Measurements from ENCODE around the gene POMZP3.
"Not testable (repeated sequence)": the region's sequence is repeated elsewhere in the genome, so short reads cannot be mapped to it uniquely, and the experiment has no call there.

Gene POMZP3

DNA sequence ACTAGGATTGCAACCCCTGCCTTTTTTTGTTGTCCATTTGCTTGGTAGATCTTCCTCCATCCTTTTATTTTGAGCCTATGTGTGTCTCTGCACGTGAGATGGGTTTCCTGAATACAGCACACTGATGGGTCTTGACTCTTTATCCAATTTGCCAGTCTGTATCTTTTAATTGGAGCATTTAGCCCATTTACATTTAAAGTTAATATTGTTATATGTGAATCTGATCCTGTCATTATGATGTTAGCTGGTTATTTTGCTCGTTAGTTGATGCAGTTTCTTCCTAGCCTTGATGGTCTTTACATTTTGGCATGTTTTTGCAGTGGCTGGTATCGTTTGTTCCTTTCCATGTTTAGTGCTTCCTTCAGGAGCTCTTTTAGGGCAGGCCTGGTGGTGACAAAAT, 62.1 kb downstream of the POMZP3 start:
- not testable (repeated sequence) for H3K4me1 ChIP-seq (ENCODE audit: control insufficient read depth in 2 of 2, insufficient read depth in 1 of 2, low read depth in 1 of 2, low read length in 2 of 2); H3K4ac ChIP-seq (ENCODE audit: low read length); H3K23ac ChIP-seq (ENCODE audit: low read depth, low read length, poor library complexity); H4K8ac ChIP-seq (ENCODE audit: low read depth, low read length); H3K4me2 ChIP-seq (ENCODE audit: insufficient read depth, low read length, poor library complexity, severe bottlenecking); H3K27me3 ChIP-seq (ENCODE audit: control insufficient read depth in 3 of 3, insufficient read depth in 3 of 3, low read depth in 1 of 3, low read length in 3 of 3); H3K27ac ChIP-seq (replicated peaks; ENCODE audit: low read length); H3K79me1 ChIP-seq (ENCODE audit: low read depth, low read length); H2AK5ac ChIP-seq (ENCODE audit: low read depth, low read length); H3K9ac ChIP-seq (ENCODE audit: low read depth, low read length, poor library complexity); DNase-seq (ENCODE audit: low spot score); H2AFZ ChIP-seq (ENCODE audit: low read length); H3K14ac ChIP-seq (ENCODE audit: low read length); H2BK12ac ChIP-seq (ENCODE audit: low read length); H3K18ac ChIP-seq (ENCODE audit: low read length); H3K9me3 ChIP-seq (replicated peaks in 1 of 2; ENCODE audit: control insufficient read depth in 2 of 2, insufficient read depth in 1 of 2, low read depth in 1 of 2, low read length in 2 of 2); H4K91ac ChIP-seq (ENCODE audit: low read depth, low read length, poor library complexity); H2BK15ac ChIP-seq (ENCODE audit: low read length); H2BK5ac ChIP-seq (ENCODE audit: low read length); H2BK120ac ChIP-seq (ENCODE audit: low read depth, low read length); H3K4me3 ChIP-seq (ENCODE audit: low read length in 2 of 2)
- no CpG with 5 or more reads among the region's 3 CpGs for WGBS, 2 donors (ENCODE audit: extremely low coverage in 2 of 2, insufficient read length in 2 of 2, insufficient replicate concordance in 1 of 2)
- H3K36me3 ChIP-seq (replicated peaks in 1 of 2; ENCODE audit: control insufficient read depth in 2 of 2, insufficient read depth in 2 of 2, low read length in 2 of 2), result peaks cover 0 to 11% of the 10 kb centered on the region in 2 donors

GRCh38 chr7:76561342-76561741, 65.7 kb downstream of the POMZP3 start:
- not testable (repeated sequence) for H3K27ac ChIP-seq (replicated peaks; ENCODE audit: low read length); H3K18ac ChIP-seq (ENCODE audit: low read length); H3K9ac ChIP-seq (ENCODE audit: low read depth, low read length, poor library complexity); H3K79me1 ChIP-seq (ENCODE audit: low read depth, low read length); H3K4me1 ChIP-seq (ENCODE audit: control insufficient read depth in 2 of 2, insufficient read depth in 1 of 2, low read depth in 1 of 2, low read length in 2 of 2); H3K23ac ChIP-seq (ENCODE audit: low read depth, low read length, poor library complexity); H2AFZ ChIP-seq (ENCODE audit: low read length); H3K4me2 ChIP-seq (ENCODE audit: insufficient read depth, low read length, poor library complexity, severe bottlenecking); H4K91ac ChIP-seq (ENCODE audit: low read depth, low read length, poor library complexity); H2BK12ac ChIP-seq (ENCODE audit: low read length); H2AK5ac ChIP-seq (ENCODE audit: low read depth, low read length); H3K9me3 ChIP-seq (replicated peaks in 1 of 2; ENCODE audit: control insufficient read depth in 2 of 2, insufficient read depth in 1 of 2, low read depth in 1 of 2, low read length in 2 of 2); H3K14ac ChIP-seq (ENCODE audit: low read length); H2BK5ac ChIP-seq (ENCODE audit: low read length); H2BK120ac ChIP-seq (ENCODE audit: low read depth, low read length); DNase-seq (ENCODE audit: low spot score); H2BK15ac ChIP-seq (ENCODE audit: low read length); H3K36me3 ChIP-seq (replicated peaks in 1 of 2; ENCODE audit: control insufficient read depth in 2 of 2, insufficient read depth in 2 of 2, low read length in 2 of 2); H4K8ac ChIP-seq (ENCODE audit: low read depth, low read length); H3K4ac ChIP-seq (ENCODE audit: low read length); H3K4me3 ChIP-seq (ENCODE audit: low read length in 2 of 2); H3K27me3 ChIP-seq (ENCODE audit: control insufficient read depth in 3 of 3, insufficient read depth in 3 of 3, low read depth in 1 of 3, low read length in 3 of 3)
- no CpG with 5 or more reads among the region's 3 CpGs for WGBS, 2 donors (ENCODE audit: extremely low coverage in 2 of 2, insufficient read length in 2 of 2, insufficient replicate concordance in 1 of 2)

DNA sequence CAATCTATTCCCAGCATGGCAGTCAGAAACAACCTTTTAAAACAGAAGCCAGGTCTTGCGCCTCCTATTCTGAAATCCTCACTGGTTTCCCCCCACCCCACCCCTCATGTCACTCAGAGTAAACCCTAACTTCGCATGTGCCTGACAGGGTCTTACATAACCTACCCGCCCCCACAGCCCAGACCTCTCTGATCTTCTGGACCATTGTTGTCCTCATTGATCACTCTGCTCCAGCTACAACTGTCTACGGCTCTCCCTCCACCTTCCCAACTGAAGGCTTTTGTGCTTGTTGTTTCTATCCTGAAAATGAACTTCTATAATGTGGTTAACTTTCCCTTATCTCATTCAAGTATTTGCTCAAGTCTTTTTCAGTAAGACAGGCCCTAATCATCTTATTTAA, 66.9 kb downstream of the POMZP3 start:
- not testable (repeated sequence) for H2BK15ac ChIP-seq (ENCODE audit: low read length); H3K27ac ChIP-seq (replicated peaks; ENCODE audit: low read length); H2BK120ac ChIP-seq (ENCODE audit: low read depth, low read length); DNase-seq (ENCODE audit: low spot score); H3K4me3 ChIP-seq (ENCODE audit: low read length in 2 of 2); H2BK12ac ChIP-seq (ENCODE audit: low read length); H3K18ac ChIP-seq (ENCODE audit: low read length); H3K79me1 ChIP-seq (ENCODE audit: low read depth, low read length); H3K14ac ChIP-seq (ENCODE audit: low read length); H3K27me3 ChIP-seq (ENCODE audit: control insufficient read depth in 3 of 3, insufficient read depth in 3 of 3, low read depth in 1 of 3, low read length in 3 of 3); H2AFZ ChIP-seq (ENCODE audit: low read length); H2AK5ac ChIP-seq (ENCODE audit: low read depth, low read length); H3K9ac ChIP-seq (ENCODE audit: low read depth, low read length, poor library complexity); H3K4me1 ChIP-seq (ENCODE audit: control insufficient read depth in 2 of 2, insufficient read depth in 1 of 2, low read depth in 1 of 2, low read length in 2 of 2); H4K91ac ChIP-seq (ENCODE audit: low read depth, low read length, poor library complexity); H3K4me2 ChIP-seq (ENCODE audit: insufficient read depth, low read length, poor library complexity, severe bottlenecking); H4K8ac ChIP-seq (ENCODE audit: low read depth, low read length); H3K9me3 ChIP-seq (replicated peaks in 1 of 2; ENCODE audit: control insufficient read depth in 2 of 2, insufficient read depth in 1 of 2, low read depth in 1 of 2, low read length in 2 of 2); H3K23ac ChIP-seq (ENCODE audit: low read depth, low read length, poor library complexity); H2BK5ac ChIP-seq (ENCODE audit: low read length); H3K4ac ChIP-seq (ENCODE audit: low read length)
- peaks cover 0 to 15% of the 10 kb centered on the region in 2 donors for H3K36me3 ChIP-seq (replicated peaks in 1 of 2; ENCODE audit: control insufficient read depth in 2 of 2, insufficient read depth in 2 of 2, low read length in 2 of 2)
- WGBS, 2 donors (ENCODE audit: extremely low coverage in 2 of 2, insufficient read length in 2 of 2, insufficient replicate concordance in 1 of 2), result no CpG with 5 or more reads among the region's 4 CpGs
